ENCODE measurements around the gene ILKAP. TPM values are rescaled to one million over a fixed set of nuclear protein-coding genes. Genes with fewer than 3 reads are reported as not detected.
A peak's percentile ranks its signal among the peaks of the same experiment; 100 is the strongest.
"Not testable (repeated sequence)": the region's sequence is repeated elsewhere in the genome, so short reads cannot be mapped to it uniquely, and the experiment has no call there.

Gene ILKAP
- total RNA-seq, 1 donor from 2014 or later = 26.2 TPM

GRCh38 chr2:238220274-238220891, 16.9 kb upstream of the ILKAP start:
- intact Hi-C loops (cut with DNase I) = no loop called here
- no peak for ATAC-seq
- DNase-seq (ENCODE audit: missing footprints) = no peak

GRCh38 chr2:238216651-238217184, 13.2 kb upstream of the ILKAP start:
- ATAC-seq (peak; percentile 76), DNase-seq (ENCODE audit: missing footprints) (no peak)
- intact Hi-C loops (cut with DNase I) = no loop called here

DNA sequence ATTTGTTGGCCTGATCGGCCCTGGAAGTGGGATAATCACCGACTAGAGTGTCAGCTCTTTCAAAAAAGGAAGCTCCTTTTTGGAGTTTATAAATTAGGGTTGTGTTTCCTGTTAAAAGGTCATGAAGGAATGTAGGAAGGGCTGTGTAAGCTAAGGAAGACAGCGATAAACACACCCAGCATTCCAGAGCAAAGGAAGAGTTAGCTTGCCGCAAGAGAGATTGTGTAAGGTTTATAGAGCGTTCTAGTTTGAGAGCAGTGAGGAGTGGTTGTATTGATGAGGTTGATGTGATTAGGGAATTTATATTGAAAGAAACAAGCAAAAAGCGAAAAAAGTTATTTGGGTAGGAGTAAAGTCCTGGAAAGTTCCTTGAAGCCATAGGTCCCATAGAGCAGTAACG, 3.5 kb upstream of the ILKAP start:
- intact Hi-C loops (cut with DNase I) = no loop called here
- no peak for DNase-seq (ENCODE audit: missing footprints)
- no peak for ATAC-seq

DNA sequence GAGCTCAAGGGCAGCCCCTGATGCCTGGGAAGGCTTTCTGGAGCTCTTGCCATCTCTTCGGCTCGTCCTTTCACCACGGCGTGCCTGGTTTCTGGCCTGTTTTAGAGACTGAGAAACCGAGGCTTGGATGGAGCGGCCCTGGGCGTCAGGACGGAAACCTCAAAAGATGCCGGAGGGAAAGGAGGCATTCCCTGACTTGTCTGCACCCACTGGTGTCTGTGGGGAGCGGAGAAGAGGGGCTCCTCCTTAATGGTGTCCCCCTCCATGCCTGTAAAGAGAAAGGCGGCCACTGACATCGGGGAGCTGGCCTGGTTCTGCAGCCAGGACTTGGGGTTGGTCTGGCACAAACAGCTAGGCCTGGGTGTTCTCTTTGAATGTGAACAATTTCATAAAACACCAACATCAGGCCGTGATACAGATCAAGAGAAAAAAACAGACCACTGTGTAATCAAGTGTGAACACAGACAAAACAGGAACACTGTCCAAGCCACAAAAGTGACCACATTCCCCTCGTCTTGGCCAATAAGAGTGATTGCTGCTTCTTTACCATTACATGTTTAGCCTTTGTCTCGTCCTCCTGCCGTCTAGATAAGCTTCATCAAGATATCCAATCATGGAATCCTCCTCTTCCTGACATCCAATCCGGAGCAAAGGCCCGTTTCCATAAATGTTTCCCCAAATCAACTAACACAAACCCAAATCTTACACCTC, 633 bp upstream of the ILKAP start:
- intact Hi-C loops (cut with DNase I) = loop anchor here (2.0 kb wide), 2 partner anchors 39 to 143 kb away; partner anchors contain the start of gene SCLY
- ATAC-seq (no peak), DNase-seq (ENCODE audit: missing footprints) (no peak)

DNA sequence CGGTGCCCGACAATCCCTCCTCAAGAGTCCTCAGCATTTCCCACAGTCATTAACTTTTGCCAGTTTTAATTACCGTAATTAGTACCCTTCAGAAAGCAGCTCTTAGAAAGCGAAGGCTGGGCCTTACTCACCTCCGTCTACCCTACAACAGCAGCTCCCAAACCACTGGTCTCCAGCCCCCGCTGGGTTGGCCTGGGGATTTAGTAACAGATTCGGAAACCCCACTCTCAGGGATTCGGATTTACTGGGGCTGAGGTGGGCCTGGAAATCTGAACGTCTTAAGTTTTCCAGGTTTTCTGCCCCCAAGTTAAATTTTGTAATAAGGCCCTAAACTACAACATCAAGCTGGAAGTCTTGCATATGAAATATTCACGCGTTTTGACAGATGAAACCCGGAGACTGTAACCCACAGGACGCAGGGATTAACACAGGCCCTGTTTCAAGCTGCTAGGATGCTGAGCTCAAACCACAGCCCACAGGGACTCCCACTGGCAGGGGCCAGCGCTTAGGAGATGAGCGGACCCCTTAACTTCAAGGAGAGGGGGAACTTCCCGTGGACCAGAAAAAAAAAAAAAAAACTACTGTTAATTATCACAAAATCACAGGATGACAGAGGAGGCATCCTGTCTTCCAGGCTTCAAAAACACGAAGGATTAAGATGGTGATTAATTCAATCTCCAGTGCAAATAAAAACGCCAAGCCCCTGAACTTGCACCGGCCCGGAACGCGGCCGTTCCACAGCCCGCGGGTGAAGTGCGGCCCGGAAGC, 985 bp downstream of the ILKAP start:
- DNase-seq (ENCODE audit: missing footprints) (no peak), ATAC-seq (no peak)
- intact Hi-C loops (cut with DNase I) = loop anchor here (2.0 kb wide), 2 partner anchors 40 to 142 kb away; partner anchors contain the start of gene SCLY

DNA sequence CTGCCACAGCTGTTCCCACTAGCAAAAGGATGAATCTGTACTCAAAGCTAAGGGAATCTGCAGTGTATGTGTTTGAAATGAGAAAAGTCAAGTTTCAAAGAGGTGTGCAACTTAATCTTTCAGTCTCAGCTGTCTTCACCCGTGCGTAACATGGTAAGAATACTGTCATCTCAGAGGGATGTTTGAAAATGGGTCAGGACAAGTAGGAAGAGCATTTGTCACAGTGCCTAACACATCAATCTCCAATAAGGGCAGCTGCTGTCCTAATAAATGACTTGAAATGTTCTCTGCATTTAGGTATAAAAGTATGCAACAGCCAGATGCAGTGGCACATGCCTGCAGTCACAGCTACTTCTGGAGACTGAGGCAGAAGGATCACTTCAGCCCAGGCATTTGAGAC, 13.1 kb downstream of the ILKAP start:
- no peak for DNase-seq (ENCODE audit: missing footprints)
- intact Hi-C loops (cut with DNase I) = no loop called here
- ATAC-seq = no peak

GRCh38 chr2:238187618-238188548, 15.6 kb downstream of the ILKAP start:
- peak; percentile 73 for ATAC-seq
- intact Hi-C loops (cut with DNase I) = no loop called here
- DNase-seq (ENCODE audit: missing footprints) = no peak

DNA sequence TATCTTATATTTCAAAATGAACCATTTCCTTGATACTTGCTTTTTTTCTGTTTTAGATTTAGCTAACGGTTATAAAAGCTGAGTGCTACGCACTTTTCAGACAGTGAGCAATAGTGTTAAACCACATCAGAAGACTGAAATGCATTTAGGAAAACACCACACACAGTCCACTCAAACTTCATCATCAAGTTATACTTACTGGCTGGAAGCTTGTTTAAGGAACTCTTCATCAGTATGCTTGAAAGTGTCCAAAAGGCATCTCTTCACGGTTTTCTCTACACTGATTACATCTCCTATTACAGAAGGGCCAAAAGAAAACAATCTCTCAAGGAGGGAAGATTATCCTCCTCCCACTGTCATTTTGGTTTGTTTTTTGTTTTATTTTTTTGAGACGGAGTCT, 19.7 kb downstream of the ILKAP start:
- no peak for ATAC-seq
- intact Hi-C loops (cut with DNase I) = no loop called here
- no peak for DNase-seq (ENCODE audit: missing footprints)

GRCh38 chr2:238182362-238182761, 21.1 kb downstream of the ILKAP start:
- intact Hi-C loops (cut with DNase I) = no loop called here
- ATAC-seq = no peak
- no peak for DNase-seq (ENCODE audit: missing footprints)

GRCh38 chr2:238180554-238180953, 22.9 kb downstream of the ILKAP start:
- DNase-seq (ENCODE audit: missing footprints) (no peak), ATAC-seq (no peak)
- intact Hi-C loops (cut with DNase I) = no loop called here

GRCh38 chr2:238176613-238177012, 26.9 kb downstream of the ILKAP start:
- intact Hi-C loops (cut with DNase I) = no loop called here
- ATAC-seq (no peak), DNase-seq (ENCODE audit: missing footprints) (no peak)

- ATAC-seq = no peak
- no peak for DNase-seq (ENCODE audit: missing footprints)
- intact Hi-C loops (cut with DNase I) = no loop called here
Observed at GRCh38 chr2:238174701-238175100, 28.8 kb downstream of the ILKAP start.

DNA sequence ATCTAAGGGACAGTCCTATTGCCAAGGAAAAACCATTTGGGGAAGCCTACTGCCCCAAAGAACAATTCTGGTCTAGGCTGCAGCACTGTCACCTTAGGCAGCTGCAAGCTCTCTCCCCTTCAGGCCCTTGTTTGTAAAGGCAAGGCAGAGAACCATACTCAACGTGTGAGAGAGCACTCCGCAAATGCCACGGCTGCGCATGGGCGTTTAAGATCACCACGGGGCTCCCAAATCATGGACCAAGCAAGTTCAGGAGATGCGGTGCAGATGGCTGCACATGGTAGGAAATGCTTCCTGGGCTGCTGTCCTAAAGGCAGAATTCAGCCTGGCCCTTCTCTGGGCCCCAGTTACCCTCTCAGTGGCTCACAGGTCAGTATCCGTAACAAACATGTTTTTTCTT, 29.2 kb downstream of the ILKAP start:
- no peak for ATAC-seq
- intact Hi-C loops (cut with DNase I) = no loop called here
- no peak for DNase-seq (ENCODE audit: missing footprints)

- no peak for ATAC-seq
- intact Hi-C loops (cut with DNase I) = no loop called here
- DNase-seq (ENCODE audit: missing footprints) = no peak
Observed at GRCh38 chr2:238173692-238174091, 29.8 kb downstream of the ILKAP start.

- intact Hi-C loops (cut with DNase I) = no loop called here
- no peak for DNase-seq (ENCODE audit: missing footprints)
- no peak for ATAC-seq
Observed at GRCh38 chr2:238172439-238172838, 31.1 kb downstream of the ILKAP start.

GRCh38 chr2:238171575-238172187, 31.8 kb downstream of the ILKAP start:
- no peak for DNase-seq (ENCODE audit: missing footprints)
- ATAC-seq = no peak
- intact Hi-C loops (cut with DNase I) = no loop called here

- intact Hi-C loops (cut with DNase I); ATAC-seq; DNase-seq (ENCODE audit: missing footprints): not testable (repeated sequence)
Observed at GRCh38 chr2:238171072-238171431, 32.4 kb downstream of the ILKAP start.

DNA sequence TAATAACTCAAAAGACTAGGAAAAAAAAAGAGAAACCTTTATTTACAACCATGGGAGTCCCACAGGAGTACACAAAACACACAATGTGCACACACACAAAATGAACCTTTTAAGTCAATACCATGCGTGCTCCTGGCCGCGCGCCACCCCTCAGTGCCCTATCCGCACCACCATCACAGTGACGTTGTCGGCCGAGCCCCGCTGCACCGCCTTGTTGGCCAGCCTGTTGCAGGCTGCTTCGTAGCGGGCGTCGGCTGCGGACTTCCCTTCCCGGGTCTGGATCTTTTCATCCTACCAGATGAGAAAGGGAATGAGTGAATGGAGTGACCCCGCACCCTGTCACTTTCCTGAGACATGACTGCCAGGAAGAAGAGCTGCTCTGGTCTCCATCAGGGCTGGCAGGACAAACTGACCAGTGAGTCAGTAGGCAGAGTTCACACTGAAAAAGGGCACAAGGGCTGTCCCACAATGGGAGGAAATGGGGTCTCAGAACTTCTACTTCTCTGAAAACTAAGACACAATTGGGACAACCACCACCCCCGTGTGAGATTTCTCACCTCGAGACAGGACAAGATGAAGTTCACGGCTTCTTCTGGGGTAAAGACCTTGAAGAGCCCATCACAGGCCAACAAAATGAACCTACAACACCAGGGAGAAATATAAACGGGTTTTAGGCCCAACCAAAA, 33.0 kb downstream of the ILKAP start:
- intact Hi-C loops (cut with DNase I) = no loop called here
- DNase-seq (ENCODE audit: missing footprints) (no peak), ATAC-seq (no peak)
